Urothelium cell line (cell line): Measurements from ENCODE around the gene GOLGB1.

ENCODE experiments used
- DNase-seq: peaks from one replicate; pipeline ENCODE4 v3.0.0; 2011; ENCODE audit warnings: low spot score, mixed read lengths
- FAIRE-seq: peaks from 2 replicates; lab custom pipeline; 2011; peaks lifted over from hg19 to GRCh38; lab: Jason Lieb, UNC

Gene GOLGB1

GRCh38 chr3:121645054-121645453 lies 104.5 kb downstream of the GOLGB1 start:
- no peak for FAIRE-seq
- no peak for DNase-seq

- no peak for FAIRE-seq
Observed at GRCh38 chr3:121642601-121643314, 106.8 kb downstream of the GOLGB1 start.

DNA sequence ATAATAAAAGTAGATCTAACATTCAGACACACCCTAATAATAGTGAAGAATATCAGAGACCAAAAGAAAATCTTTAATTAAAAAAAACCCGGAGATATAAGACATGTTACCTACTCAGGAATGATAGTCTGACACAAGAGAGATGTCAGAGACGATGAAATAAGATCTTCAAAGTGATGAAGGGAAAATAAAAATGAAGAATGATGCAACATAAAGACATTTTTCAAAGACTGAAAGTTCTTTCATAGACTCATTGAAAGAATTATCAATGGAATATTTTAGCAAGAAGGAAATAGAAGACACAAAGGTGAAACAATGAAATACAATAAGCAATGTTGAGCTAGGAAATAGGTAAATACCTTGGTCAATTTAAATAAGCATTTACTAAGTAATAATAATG lies 108.4 kb downstream of the GOLGB1 start:
- DNase-seq (no peak), FAIRE-seq (no peak)

More at GRCh38 chr3:121642601-121643314, 106.8 kb downstream of the GOLGB1 start:
- no peak for DNase-seq

GRCh38 chr3:121637922-121638321 lies 111.6 kb downstream of the GOLGB1 start:
- no peak for FAIRE-seq

DNA sequence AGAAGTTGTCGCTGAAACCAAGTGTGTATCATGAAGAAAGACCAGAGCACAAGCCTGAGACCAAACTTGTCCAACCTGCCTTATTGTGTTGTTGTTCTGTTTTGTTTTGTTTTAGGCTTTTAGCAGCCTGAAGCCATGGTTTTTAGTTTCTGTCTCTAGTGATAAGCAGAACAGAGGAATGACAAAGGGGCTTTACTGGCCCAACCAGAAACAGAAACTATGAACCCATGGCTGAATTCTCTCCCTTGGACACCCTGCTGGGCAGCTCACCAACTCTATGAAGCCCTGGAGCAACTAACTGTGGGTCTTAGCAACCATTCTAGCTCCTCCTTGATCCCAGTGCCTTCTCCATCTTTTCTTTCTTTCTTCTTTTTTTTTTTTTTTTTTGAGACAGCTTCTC lies 119.2 kb downstream of the GOLGB1 start:
- DNase-seq (no peak), FAIRE-seq (no peak)

More at GRCh38 chr3:121637922-121638321, 111.6 kb downstream of the GOLGB1 start:
- DNase-seq, result no peak

DNA sequence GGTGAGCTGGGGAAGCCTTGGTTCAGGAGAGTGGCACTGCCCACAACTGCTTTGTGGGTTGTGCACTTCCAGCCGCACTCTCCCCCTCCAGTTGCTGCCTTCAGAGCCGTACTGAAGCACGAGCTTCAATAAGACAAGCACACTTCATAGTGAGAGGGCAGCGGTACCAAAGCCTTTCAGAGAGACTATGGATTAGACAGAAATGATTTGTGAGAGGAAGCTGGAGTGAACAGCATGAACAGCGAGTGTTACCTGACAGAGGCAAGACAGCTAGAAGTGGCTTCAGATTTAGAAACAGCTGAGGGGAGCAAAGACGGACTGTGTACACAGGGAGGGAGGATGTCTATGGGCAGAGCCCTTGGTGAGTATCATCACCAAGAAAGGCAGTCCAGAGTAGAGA lies 119.9 kb downstream of the GOLGB1 start:
- DNase-seq (no peak), FAIRE-seq (no peak)

GRCh38 chr3:121627622-121628021 lies 121.9 kb downstream of the GOLGB1 start:
- FAIRE-seq (no peak), DNase-seq (no peak)

- FAIRE-seq, result no peak
- DNase-seq, result no peak
Observed at GRCh38 chr3:121627211-121627610, 122.3 kb downstream of the GOLGB1 start.

DNA sequence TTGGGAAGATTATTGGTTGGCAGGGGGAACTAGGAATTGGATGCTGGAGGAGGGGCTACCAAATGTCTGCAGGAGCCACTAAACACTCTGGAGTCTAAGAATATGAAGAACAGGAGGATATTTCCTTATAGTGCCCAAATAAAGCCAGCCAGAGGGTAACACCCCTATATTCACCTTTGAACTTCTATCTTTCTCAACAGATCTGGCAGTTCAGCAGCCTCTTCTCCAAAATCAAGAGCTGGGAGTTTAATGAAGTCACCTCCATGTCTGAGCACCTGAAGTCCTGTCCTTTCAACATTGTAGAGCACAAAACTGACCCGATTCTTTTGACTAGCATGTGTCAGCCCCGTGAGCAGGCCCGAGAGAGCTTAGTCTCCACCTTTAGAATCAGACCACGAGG lies 123.0 kb downstream of the GOLGB1 start:
- DNase-seq (no peak), FAIRE-seq (no peak)

- FAIRE-seq, result no peak
- DNase-seq, result no peak
Observed at GRCh38 chr3:121624147-121624899, 125.2 kb downstream of the GOLGB1 start.

DNA sequence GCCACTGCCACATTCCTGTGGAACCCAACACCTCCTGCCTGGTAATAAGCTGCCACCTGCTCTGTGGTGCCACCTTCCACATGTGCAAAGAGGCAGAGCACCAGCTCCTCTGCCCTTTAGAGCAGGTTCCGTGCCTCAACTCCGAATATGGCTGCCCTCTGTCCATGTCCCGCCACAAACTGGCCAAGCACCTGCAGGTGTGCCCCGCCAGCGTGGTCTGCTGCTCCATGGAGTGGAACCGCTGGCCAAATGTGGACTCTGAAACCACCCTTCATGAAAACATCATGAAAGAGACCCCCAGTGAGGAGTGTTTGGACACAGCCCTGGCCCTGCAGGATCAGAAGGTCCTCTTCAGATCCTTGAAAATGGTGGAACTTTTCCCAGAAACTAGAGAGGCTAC lies 128.1 kb downstream of the GOLGB1 start:
- FAIRE-seq, result no peak
- DNase-seq, result no peak

GRCh38 chr3:121619691-121620090 lies 129.8 kb downstream of the GOLGB1 start:
- no peak for DNase-seq
- FAIRE-seq, result no peak
